GOT3 (cell line): ENCODE measurements around the gene FBXW12.

Experiments
- DNase-seq: peaks from one replicate; lab custom pipeline; 2025; ENCODE audit warnings: mixed read lengths; lab: John Stamatoyannopoulos, UW

FBXW12 gene

DNA sequence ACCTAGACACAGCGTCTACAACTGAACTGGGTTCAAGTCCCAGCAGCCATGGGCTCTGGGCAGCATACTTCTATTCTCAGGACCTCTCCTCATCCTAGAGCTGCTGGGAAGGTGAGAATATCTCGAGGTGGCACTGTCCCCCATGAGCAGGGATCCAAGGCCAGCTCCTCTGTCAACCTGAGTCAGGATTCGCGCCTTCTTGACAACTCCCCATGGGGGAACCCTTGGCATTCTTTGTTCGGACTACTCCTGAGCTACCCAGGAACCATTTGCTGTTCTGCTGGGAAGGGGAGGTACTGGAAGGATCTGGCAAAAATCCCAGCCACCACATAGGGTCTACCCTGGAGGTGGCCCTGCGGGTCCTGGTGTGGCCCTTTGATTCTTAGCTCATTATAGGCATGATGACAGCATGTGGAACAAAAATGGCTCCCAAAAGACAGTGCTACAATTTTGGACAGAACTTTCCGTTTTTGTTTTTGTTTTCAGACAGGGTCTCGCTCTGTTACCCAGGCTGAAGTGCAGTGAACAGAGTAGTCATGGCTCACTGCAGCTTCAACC, 35.6 kb downstream of the FBXW12 start:
- no peak for DNase-seq

- no peak for DNase-seq
These were observed 36.8 kb downstream of the FBXW12 start for GRCh38 chr3:48408823-48409281.

DNA sequence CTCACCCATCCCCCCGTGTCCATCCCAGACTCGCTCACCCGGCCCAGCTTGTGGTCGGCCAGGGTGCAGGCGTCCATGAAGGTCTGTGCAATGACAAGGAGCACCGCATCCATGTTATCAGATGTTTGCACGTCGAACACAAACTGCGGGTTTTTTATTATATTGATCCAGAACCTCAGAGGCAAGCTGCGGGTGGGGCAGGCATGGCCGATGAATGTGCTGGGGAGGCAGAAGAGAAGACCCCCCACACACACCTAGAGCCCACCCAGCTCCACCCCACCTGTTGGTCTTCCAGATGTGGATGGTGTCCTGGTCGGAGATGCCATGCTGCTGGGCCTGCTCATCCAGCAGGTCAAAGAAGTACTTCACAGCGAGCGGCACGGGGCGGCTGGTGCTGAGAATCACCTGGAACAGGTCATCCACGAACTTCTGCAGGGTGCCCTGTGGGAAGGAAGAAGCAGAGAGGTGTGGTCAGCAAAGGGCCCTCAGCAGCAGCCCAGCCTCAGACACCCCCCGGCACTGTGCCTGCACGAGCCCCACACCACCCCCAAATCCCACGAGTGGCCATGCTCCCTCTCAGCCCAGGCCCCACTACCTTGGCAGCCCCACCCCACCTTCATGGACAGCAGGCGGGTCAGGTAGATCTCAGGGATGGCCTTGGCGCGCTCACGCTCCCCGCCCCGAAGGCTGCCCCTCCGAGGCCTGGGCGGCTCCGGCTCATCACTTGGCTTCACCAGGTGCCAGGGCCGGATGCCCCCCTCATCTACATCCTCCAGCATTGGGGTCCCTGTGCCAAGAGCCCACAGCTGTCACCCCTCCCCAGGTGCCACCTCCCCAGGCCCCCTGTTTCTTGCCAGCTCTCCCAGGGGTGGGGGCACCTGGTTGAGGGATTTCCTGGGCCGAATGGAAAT, 37.5 kb downstream of the FBXW12 start:
- no peak for DNase-seq

GRCh38 chr3:48410205-48411040, 38.4 kb downstream of the FBXW12 start:
- DNase-seq = no peak

DNA sequence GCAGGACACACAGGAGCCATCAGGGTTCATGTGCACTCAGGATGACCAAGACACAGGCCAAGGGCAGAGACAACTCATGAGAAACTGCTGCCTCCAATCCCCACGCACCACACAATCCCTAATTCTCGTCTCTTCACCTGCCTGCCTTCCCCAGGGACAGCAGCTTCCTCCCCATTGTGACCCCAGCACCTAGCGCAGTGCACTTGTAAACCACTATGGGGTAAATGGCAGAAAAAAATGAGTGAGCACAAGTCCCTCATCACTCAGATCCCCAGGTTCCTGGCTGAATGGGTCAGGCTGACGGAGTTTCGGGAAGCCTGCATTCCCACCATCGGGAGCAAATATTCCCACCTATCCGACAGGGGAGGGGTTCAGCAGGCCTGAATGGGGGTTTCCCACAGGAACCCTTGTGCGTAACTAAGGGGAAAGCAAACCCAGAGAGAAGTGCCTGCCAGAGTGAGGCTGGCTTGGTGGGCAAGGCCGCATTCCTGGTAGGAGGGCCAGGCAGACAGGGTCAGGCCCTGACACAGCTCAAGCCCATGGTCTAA, 39.1 kb downstream of the FBXW12 start:
- no peak for DNase-seq

DNA sequence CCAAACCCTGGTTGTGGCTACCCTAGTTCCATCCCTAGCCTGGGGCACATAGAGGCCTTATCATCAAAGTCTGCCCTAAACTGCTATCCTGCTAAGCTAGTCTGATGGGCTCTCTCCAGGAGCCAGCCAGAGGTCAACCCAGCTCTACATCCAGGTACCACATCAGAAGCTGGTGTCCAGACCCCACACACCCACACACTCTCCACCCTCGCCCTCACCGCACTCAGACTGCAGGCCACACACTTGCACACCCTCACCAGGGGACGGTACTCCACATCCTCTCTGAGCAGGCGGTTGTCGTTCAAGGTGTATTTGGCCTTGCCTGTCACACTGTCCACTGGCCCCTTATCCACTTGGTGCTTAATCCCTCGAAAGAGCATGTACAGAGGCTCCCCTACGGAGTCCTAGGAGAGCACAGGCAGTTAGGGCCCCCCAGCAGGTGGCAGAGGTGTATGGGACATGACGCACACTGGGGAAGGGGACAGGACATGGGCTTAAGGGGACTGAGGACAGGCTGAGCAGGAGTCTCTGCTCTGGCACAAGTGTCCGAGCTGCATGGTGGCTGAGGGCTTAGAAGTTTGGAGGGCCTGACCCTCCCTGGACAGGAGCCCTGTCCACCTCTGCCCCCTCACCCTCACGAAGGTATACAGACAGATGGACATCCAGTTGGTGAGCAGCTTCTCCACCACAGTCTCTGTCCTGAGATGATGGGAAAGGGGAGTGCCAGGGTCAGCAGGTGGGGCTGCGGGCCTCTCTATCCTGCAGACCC, 39.8 kb downstream of the FBXW12 start:
- DNase-seq = no peak

DNA sequence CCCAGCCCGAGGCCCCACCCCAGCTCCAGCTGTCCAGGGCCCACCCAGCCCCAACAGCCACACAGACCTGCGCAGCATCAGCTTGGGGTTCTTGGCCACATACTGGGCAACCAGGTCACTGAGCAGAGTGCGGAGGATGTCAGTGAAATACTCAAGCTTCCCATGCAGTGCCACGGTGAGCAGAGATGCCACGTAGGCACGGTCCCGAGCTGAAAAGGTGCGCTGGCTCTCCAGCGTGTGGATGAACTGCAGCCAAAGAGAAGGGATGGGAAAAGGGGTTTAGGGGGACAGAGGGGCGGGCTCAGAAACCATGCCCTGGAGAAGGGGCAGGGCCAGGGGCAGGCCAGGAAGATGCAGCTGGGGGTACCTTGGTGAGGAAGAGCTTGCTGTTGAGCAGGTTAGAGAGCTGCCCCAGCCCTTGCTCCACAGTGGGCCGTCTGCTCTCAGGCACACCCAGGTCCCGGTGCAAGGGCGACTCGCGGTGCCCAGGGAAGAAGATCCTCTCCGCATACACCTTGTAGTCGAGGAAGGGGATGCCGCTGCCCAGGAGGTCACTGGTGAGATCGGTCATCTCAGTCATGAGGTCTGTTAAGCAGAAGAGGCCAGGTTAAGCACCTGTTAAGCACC, 40.5 kb downstream of the FBXW12 start:
- DNase-seq = no peak

GRCh38 chr3:48413086-48413485, 41.1 kb downstream of the FBXW12 start:
- no peak for DNase-seq

GRCh38 chr3:48413611-48414010, 41.6 kb downstream of the FBXW12 start:
- DNase-seq = no peak

DNA sequence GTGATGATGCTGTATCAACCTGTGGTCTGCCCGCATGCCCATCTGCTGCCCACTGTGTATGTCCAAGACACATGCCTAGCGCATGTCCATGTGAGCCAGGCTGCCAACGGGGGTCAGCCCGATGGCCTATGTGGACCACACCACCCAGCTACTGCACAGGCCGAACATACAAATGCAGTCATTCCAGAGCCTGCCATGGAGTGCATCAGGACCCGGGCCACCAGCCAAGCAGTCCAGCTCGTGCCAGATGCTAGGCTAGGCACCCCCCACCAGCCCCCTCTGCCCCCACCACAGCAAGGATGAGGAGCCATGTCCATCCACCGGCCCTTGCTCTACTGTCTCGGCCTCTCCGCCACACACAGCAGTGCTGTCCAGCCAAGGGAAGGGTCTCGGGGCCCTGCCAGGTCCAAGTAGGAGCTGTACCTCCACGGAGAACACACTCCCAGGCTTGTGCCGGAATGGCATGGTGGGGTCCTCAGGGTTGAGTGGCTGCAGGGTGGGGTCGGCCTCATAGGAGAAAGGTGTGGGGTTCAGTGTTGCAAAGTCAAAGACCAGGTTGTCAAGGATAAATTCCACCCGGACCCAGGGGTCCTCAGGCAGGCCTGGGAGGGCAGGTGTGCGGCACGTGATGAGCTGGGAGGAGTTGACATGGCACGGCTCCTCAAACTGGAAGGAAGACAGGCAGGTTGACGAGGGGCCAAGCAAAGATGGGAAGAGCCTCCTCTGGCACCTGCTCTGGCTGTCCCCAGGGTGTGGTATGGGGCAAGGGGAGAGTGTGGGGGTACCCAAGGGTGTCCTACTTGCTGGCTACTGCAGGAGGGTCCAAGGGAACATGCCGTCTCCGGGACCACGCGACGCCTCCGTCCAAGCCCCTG, 42.6 kb downstream of the FBXW12 start:
- no peak for DNase-seq

DNA sequence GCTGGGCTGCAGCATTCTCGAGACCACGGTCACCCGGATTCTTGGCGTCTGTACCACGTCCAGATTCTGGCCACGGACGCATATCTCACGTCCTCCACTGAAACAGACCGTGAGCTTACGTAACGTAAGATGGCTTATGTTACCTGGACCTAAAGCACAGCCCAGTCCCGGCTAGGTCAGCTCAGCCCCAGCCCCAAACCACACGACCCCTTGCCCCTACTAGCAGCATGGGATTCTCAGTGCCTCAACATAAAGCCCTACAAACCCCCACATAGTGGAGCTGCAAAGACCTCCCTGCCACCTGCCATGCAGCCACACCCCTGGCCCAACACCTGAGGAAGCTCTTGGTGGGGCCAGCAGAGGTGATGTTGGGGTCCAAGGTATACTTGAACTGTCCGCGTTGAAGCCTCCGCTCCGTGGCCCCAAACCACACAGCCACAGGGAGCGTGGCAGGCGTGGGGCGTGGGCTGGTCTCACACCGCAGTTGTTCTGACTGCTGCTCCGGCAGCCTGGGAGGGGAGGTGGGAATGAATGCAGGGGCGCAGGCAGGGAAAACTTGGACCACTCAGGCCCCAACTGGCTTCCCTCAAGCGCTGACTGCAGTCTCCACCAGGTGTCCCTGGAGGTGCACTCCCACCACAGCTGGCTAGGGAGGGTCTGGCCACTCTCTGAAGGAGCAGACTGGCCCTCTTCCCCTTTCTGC, 43.4 kb downstream of the FBXW12 start:
- DNase-seq = no peak

DNA sequence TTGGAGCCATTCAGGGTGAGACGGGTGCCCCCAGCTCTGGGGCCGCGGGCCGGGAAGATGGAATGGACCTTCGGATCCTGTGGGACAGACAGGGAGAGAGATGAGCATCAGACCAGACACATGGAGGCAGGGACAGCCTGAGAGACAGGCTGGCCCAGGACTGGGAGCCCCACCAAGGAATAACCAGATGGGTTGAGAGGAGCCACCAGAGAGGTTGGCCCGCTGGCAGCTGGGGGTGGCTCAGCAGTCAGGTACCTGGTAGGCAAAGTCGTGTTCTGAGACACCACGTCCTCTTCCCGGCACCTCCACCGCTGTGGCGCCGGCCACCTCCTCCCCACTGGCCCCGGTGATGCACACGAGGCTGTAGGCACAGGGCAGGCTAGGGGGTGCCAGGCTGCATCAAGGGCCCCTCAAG, 44.1 kb downstream of the FBXW12 start:
- DNase-seq = no peak

- no peak for DNase-seq
These were observed 44.5 kb downstream of the FBXW12 start for GRCh38 chr3:48416546-48416945.

GRCh38 chr3:48417529-48418108, 45.6 kb downstream of the FBXW12 start:
- DNase-seq = no peak

GRCh38 chr3:48418140-48418539, 46.1 kb downstream of the FBXW12 start:
- no peak for DNase-seq

DNA sequence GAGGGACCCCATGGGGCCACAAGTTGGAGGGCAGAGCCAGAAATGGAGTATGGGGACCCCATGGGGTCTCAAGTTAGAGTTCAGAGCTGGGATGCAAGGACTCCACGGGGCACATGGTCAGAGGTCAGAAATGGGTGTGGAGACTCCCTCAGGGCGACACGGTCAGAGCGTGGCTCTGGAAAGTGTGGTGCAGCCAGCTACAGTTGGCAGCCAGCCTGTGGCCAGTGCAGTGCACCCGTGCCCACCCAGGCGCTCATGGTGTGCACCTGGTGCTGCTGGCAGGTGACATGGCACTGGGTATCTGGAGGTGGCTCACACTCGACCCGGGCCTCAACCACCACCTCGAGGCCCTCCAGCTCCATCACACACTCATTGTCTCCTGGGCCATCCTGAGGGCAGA, 46.6 kb downstream of the FBXW12 start:
- no peak for DNase-seq

DNA sequence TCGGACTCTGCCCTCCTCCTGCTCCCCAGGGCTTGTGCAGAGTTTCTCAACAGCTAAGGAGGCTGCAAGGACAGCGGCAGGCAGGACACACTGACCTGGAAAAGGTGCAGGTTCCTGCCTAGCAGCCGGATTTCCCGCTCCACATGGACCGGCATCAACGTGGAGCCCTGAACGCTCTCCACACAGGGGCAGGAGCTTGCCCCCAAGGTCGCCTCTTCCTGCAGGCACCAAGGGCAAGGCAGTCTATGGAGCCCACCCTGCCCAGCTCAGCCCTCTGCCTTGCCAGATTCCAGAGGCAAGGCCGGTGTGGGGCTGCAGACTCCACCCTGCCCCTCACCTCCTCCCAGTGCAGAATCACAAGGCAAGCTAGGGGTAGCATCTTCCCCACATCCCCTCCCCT, 47.1 kb downstream of the FBXW12 start:
- no peak for DNase-seq

DNA sequence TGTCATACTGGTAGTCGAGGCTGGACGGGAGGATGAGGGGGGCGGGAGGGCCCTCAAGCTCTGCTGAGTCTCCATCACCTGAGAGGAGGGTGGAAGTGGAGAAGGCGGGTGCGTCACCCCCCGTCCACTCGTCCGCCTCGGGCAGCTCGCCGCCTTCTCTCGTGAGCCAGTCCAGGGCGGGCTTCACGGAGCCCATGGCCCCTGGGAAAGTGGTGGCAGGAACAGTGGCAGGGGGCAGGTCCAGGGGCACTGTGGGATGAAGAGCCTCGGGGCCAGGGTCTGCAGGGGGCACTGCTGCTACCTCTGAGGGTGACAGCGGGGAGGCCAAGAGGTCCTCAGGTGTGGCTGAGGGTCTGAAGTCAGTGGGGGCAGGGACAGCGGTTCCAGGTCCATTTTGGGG, 47.6 kb downstream of the FBXW12 start:
- DNase-seq = no peak

- DNase-seq = no peak
These were observed 48.5 kb downstream of the FBXW12 start for GRCh38 chr3:48420561-48420960.
